Effector memory CD4-positive, alpha-beta T cell (primary cell): ENCODE results near the gene RGS1.

Experiments used
- DNase-seq, 3 donors: peaks; one replicate each; pipeline ENCODE4 v3.0.0-alpha.2; 2020
- H3K27ac ChIP-seq: 2 replicates; pipeline ENCODE4 v1.7.0; 2013; ENCODE audit warnings: mild to moderate bottlenecking, low read length, moderate library complexity; ENCODE audit not compliant: insufficient read depth, poor library complexity, severe bottlenecking
- H3K27me3 ChIP-seq: replicated peaks from 2 replicates; pipeline ENCODE4 v1.7.0; 2013; ENCODE audit warnings: mild to moderate bottlenecking, low read length; ENCODE audit not compliant: insufficient read depth, control insufficient read depth, poor library complexity, severe bottlenecking
- H3K36me3 ChIP-seq: 2 replicates; pipeline ENCODE4 v1.7.0; 2013; ENCODE audit warnings: mild to moderate bottlenecking, low read length, moderate library complexity; ENCODE audit not compliant: control insufficient read depth, insufficient read depth
- H3K4me1 ChIP-seq: 2 replicates; pipeline ENCODE4 v1.7.0; 2013; ENCODE audit warnings: low read length, mild to moderate bottlenecking; ENCODE audit not compliant: control insufficient read depth, insufficient read depth, poor library complexity, severe bottlenecking
- H3K4me3 ChIP-seq: 2 replicates; pipeline ENCODE4 v1.7.0; 2013; ENCODE audit warnings: low read length, low read depth, mild to moderate bottlenecking; ENCODE audit not compliant: insufficient read depth, poor library complexity, severe bottlenecking
- H3K9me3 ChIP-seq: 2 replicates; pipeline ENCODE4 v1.7.0; 2013; ENCODE audit warnings: mild to moderate bottlenecking, low read length, moderate library complexity; ENCODE audit not compliant: control insufficient read depth

Gene RGS1

GRCh38 chr1:192600275-192600674 lies 24.7 kb downstream of the RGS1 start:
- no peaks in the 10 kb centered on the region for H3K27me3 ChIP-seq
- H3K4me1 ChIP-seq = no peaks in the 10 kb centered on the region
- no peaks in the 10 kb centered on the region for H3K36me3 ChIP-seq
- H3K4me3 ChIP-seq = no peak overlapping the region
- H3K9me3 ChIP-seq = no peaks in the 10 kb centered on the region
- H3K27ac ChIP-seq = no peak overlapping the region
- DNase-seq = no peak

- no peak for DNase-seq
- no peak overlapping the region for H3K4me3 ChIP-seq
- no peaks in the 10 kb centered on the region for H3K27me3 ChIP-seq
- H3K9me3 ChIP-seq = no peaks in the 10 kb centered on the region
- no peaks in the 10 kb centered on the region for H3K4me1 ChIP-seq
- no peaks in the 10 kb centered on the region for H3K36me3 ChIP-seq
- H3K27ac ChIP-seq = no peak overlapping the region
Observed at GRCh38 chr1:192601143-192601542, 25.6 kb downstream of the RGS1 start.

- H3K36me3 ChIP-seq = no peaks in the 10 kb centered on the region
- no peak overlapping the region for H3K4me3 ChIP-seq
- H3K27me3 ChIP-seq = no peaks in the 10 kb centered on the region
- DNase-seq = no peak
- H3K4me1 ChIP-seq = no peaks in the 10 kb centered on the region
- no peaks in the 10 kb centered on the region for H3K9me3 ChIP-seq
- H3K27ac ChIP-seq = no peak overlapping the region
Observed at GRCh38 chr1:192601567-192601966, 26.0 kb downstream of the RGS1 start.

GRCh38 chr1:192602757-192603156 lies 27.2 kb downstream of the RGS1 start:
- Histone ChIP-seq H3K27me3 (no peaks in the 10 kb centered on the region), H3K4me3 (no peak overlapping the region), H3K4me1 (no peaks in the 10 kb centered on the region), H3K9me3 (no peaks in the 10 kb centered on the region), H3K36me3 (no peaks in the 10 kb centered on the region), H3K27ac (no peak overlapping the region)
- DNase-seq = no peak

GRCh38 chr1:192603218-192603787 lies 27.7 kb downstream of the RGS1 start:
- no peak for DNase-seq
- Histone ChIP-seq H3K27ac (no peak overlapping the region), H3K36me3 (no peaks in the 10 kb centered on the region), H3K4me1 (no peaks in the 10 kb centered on the region), H3K9me3 (no peaks in the 10 kb centered on the region), H3K4me3 (no peak overlapping the region), H3K27me3 (no peaks in the 10 kb centered on the region)

GRCh38 chr1:192604979-192605620 lies 29.5 kb downstream of the RGS1 start:
- Histone ChIP-seq H3K27me3 (no peaks in the 10 kb centered on the region), H3K4me3 (no peak overlapping the region), H3K4me1 (peaks cover 3% of the 10 kb centered on the region), H3K9me3 (no peaks in the 10 kb centered on the region), H3K36me3 (no peaks in the 10 kb centered on the region), H3K27ac (no peak overlapping the region)
- no peak for DNase-seq

- Histone ChIP-seq H3K27ac (no peak overlapping the region), H3K4me3 (no peak overlapping the region), H3K27me3 (no peaks in the 10 kb centered on the region), H3K9me3 (no peaks in the 10 kb centered on the region), H3K36me3 (no peaks in the 10 kb centered on the region), H3K4me1 (peaks cover 3% of the 10 kb centered on the region)
- DNase-seq = no peak
Observed at GRCh38 chr1:192608671-192609070, 33.1 kb downstream of the RGS1 start.

GRCh38 chr1:192609110-192610079 lies 33.8 kb downstream of the RGS1 start:
- no peaks in the 10 kb centered on the region for H3K36me3 ChIP-seq
- H3K4me3 ChIP-seq = no peak overlapping the region
- no peaks in the 10 kb centered on the region for H3K27me3 ChIP-seq
- no peaks in the 10 kb centered on the region for H3K9me3 ChIP-seq
- peaks cover 3% of the 10 kb centered on the region for H3K4me1 ChIP-seq
- peak; percentile 11 to 40 (median 37) for DNase-seq
- no peak overlapping the region for H3K27ac ChIP-seq

GRCh38 chr1:192610112-192610889 lies 34.7 kb downstream of the RGS1 start:
- H3K4me1 ChIP-seq = peaks cover 3% of the 10 kb centered on the region
- H3K9me3 ChIP-seq = no peaks in the 10 kb centered on the region
- no peaks in the 10 kb centered on the region for H3K36me3 ChIP-seq
- no peak for DNase-seq
- H3K27me3 ChIP-seq = no peaks in the 10 kb centered on the region
- no peak overlapping the region for H3K27ac ChIP-seq
- H3K4me3 ChIP-seq = no peak overlapping the region
